Type B pancreatic cell (in vitro differentiated cells): ENCODE measurements around the gene TDRD3. TPM values are rescaled to one million over a fixed set of nuclear protein-coding genes. Genes with fewer than 3 reads are reported as not detected.
A peak's percentile ranks its signal among the peaks of the same experiment; 100 is the strongest.

Experiments
- DNase-seq: peaks from one replicate; pipeline ENCODE4 v3.0.0; 2021; ENCODE audit warnings: mixed read lengths; ENCODE audit not compliant: unreplicated experiment; ENCODE audit errors: extremely low spot score
- H3K27ac Mint-ChIP-seq: 2 replicates; pipeline ENCODE4 v1.8.0; 2021; ENCODE audit warnings: mild to moderate bottlenecking, mixed read lengths
- H3K27me3 Mint-ChIP-seq: 2 replicates; pipeline ENCODE4 v1.8.0; 2021; ENCODE audit warnings: mixed read lengths
- H3K36me3 Mint-ChIP-seq: 2 replicates; pipeline ENCODE4 v1.8.0; 2021; ENCODE audit warnings: mixed read lengths
- H3K4me1 Mint-ChIP-seq: one replicate; pipeline ENCODE4 v1.8.0; 2021; ENCODE audit warnings: mixed read lengths; ENCODE audit not compliant: unreplicated experiment
- H3K4me3 Mint-ChIP-seq: 2 replicates; pipeline ENCODE4 v1.8.0; 2021; ENCODE audit warnings: mild to moderate bottlenecking, mixed read lengths
- H3K9me3 Mint-ChIP-seq: 2 replicates; pipeline ENCODE4 v1.8.0; 2021; ENCODE audit warnings: mixed read lengths
- CTCF ChIP-seq: fragments of 200-600 bp; sonication (generic); conservative IDR thresholded peaks from 2 replicates; pipeline ENCODE4 v1.5.0; 2021; ENCODE audit warnings: antibody characterized with exemption, mild to moderate bottlenecking
- total RNA-seq: library from RNA; stranded (reverse); gene quantifications from 2 replicates; pipeline ENCODE4 v1.2.1, GENCODE V29; 2021; ENCODE audit warnings: low replicate concordance

TDRD3 gene
- total RNA-seq, 1 donor from 2014 or later = 30.1 TPM

DNA sequence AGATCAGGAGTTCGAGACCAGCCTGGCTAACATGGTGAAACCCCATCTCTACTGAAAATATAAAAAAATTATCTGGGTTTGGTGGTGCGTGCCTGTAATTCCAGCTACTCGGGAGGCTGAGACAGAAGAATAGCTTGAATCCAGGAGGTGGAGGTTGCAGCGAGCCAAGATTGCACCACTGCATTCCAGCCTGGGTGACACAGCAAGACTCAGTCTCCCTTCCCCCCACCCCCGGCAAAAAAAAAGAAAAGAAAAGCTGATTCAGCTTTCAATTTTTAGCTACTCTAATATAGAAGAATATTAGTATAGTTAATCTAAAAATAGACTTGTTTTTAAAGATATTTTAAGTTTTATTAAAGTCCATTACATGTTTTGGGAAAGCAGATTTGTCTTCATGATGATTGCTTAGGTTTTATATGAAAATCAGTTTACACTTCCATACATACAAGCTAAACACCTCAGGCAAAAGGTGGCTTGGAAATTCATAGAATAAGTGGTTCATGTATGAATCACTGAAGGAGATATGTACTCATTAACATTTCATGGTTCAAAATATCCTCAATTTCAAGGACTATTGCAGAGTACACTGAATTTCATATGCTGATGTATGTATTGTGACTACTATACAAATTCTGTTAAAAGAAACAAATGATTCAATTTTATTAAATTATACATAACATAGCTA lies 165.2 kb downstream of the TDRD3 start:
- H3K27me3 Mint-ChIP-seq = no peaks in the 10 kb centered on the region
- peaks cover 7% of the 10 kb centered on the region for H3K9me3 Mint-ChIP-seq
- H3K36me3 Mint-ChIP-seq = peaks cover 7% of the 10 kb centered on the region
- no peaks in the 10 kb centered on the region for H3K4me1 Mint-ChIP-seq
- H3K4me3 Mint-ChIP-seq = no peak overlapping the region
- H3K27ac Mint-ChIP-seq = no peak overlapping the region
- no peak for DNase-seq
- no peak for TF ChIP-seq CTCF

DNA sequence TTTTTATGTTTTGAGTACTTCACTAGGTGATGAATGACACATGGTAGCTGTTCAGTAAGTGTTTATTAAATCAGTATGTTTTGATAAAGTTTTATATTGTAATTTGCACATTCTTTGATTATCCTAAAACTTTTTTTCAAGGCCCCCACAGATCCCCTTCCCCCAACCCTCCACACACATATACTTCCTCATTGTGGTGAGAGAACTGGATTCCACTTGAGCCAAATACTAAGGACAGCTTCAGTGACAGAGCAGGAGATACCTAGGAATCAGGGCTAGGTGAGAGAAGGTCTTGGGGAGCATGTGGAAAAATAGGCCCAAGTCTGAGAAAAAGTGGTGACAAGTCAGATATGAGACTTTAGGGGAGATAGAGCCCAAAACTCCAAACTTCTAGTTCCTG lies 174.6 kb downstream of the TDRD3 start:
- Mint-ChIP-seq H3K36me3 (peaks cover 31% of the 10 kb centered on the region), H3K9me3 (no peaks in the 10 kb centered on the region), H3K27me3 (no peaks in the 10 kb centered on the region), H3K4me3 (no peak overlapping the region), H3K27ac (no peak overlapping the region), H3K4me1 (peaks cover 30% of the 10 kb centered on the region)
- no peak for DNase-seq
- TF ChIP-seq CTCF = no peak

DNA sequence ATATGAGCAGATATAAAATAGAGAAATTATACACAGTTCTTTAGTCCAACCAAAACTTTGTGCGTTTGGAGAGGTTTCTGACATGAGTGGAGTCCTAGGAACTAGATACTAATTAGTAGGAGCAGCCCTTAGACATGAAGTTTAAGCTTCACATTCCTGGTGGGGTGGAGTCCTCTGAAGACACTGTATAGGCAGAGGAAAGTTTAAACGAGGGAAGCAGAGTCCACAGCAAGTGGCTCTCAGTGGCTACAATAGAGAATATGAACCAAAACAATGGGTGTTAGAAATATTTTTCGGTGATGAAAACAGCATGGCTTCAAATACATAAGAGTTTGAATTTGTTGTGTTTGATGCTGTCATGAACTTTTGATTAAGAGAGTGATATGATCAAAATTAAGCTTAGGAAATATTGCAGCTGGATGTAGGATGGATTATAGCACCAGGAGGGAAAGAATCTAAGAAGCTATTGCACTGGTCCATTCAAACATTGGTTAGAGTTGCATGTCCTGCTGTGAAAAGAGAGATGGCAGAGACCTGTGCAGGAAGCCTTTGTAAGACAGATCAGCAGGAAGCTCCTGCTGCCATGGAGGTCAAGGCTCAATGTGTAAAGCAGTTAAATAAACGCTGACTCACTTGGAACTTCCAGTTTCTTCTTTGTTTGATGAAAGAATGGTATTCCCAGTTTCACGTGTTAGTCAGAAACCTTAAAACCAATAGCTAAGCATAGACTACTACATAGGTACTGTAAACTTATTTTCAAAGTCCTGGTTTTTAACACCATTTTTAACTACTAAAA lies 175.2 kb downstream of the TDRD3 start:
- peaks cover 31% of the 10 kb centered on the region for H3K36me3 Mint-ChIP-seq
- no peak for TF ChIP-seq CTCF
- peak overlapping the region; percentile 12 for H3K27ac Mint-ChIP-seq
- no peaks in the 10 kb centered on the region for H3K27me3 Mint-ChIP-seq
- H3K9me3 Mint-ChIP-seq = no peaks in the 10 kb centered on the region
- DNase-seq = no peak
- H3K4me3 Mint-ChIP-seq = no peak overlapping the region
- peaks cover 30% of the 10 kb centered on the region for H3K4me1 Mint-ChIP-seq

- H3K36me3 Mint-ChIP-seq = peaks cover 31% of the 10 kb centered on the region
- peak overlapping the region; percentile 38 for H3K4me3 Mint-ChIP-seq
- no peak for DNase-seq
- peaks cover 30% of the 10 kb centered on the region for H3K4me1 Mint-ChIP-seq
- no peak for TF ChIP-seq CTCF
- no peaks in the 10 kb centered on the region for H3K27me3 Mint-ChIP-seq
- H3K9me3 Mint-ChIP-seq = no peaks in the 10 kb centered on the region
- peak overlapping the region; percentile 48 for H3K27ac Mint-ChIP-seq
These were observed 175.8 kb downstream of the TDRD3 start for GRCh38 chr13:60572855-60573254.

- peaks cover 16% of the 10 kb centered on the region for H3K36me3 Mint-ChIP-seq
- no peak overlapping the region for H3K4me3 Mint-ChIP-seq
- H3K27ac Mint-ChIP-seq = no peak overlapping the region
- no peaks in the 10 kb centered on the region for H3K27me3 Mint-ChIP-seq
- no peak for DNase-seq
- peaks cover 3% of the 10 kb centered on the region for H3K9me3 Mint-ChIP-seq
- peaks cover 30% of the 10 kb centered on the region for H3K4me1 Mint-ChIP-seq
- no peak for TF ChIP-seq CTCF
These were observed 177.7 kb downstream of the TDRD3 start for GRCh38 chr13:60574735-60575134.
